IMR-90 (cell line): ENCODE measurements around the gene GPR161. TPM values are rescaled to one million over a fixed set of nuclear protein-coding genes. Genes with fewer than 3 reads are reported as not detected.

Source experiments
- ATAC-seq: fragments of 200-7000 bp; cut with Tn5 transposase; 2 replicates; pipeline ENCODE4 v1.9.1; 2020; ENCODE audit warnings: low read depth, mild to moderate bottlenecking, moderate library complexity
- BruUV-seq: library from RNA; stranded (reverse); fragments of 400-500 nt; replicated peaks from 2 replicates; lab custom pipeline; 2021; lab: Mats Ljungman, UMichigan
- CTCF ChIA-PET: fragments of 300-600 bp; formaldehyde crosslinking; extraction: SDS; loops from one replicate; lab custom pipeline; 2021; ENCODE audit warnings: antibody characterized with exemption; lab: Yijun Ruan, JAX
- POLR2A ChIA-PET: fragments of 300-600 bp; sonication (Branson Sonifier 250); formaldehyde crosslinking; loops from one replicate; lab custom pipeline; 2022; ENCODE audit warnings: antibody characterized with exemption; ENCODE audit not compliant: unreplicated experiment; lab: Charles Lee
- DNase-seq: peaks from one replicate; pipeline ENCODE4 v3.0.0; 2013
- H2AFZ ChIP-seq: replicated peaks from 2 replicates; pipeline ENCODE3; 2013; ENCODE audit warnings: low read length, mild to moderate bottlenecking; ENCODE audit not compliant: poor library complexity
- H2AK5ac ChIP-seq: 2 replicates; pipeline ENCODE4 v1.6.1; 2013; ENCODE audit warnings: low read depth, low read length, inconsistent platforms
- H2AK9ac ChIP-seq: replicated peaks from 2 replicates; pipeline ENCODE3; 2013; ENCODE audit warnings: mild to moderate bottlenecking, low read depth, low read length, moderate library complexity; ENCODE audit not compliant: poor library complexity
- H2BK120ac ChIP-seq: 2 replicates; pipeline ENCODE4 v1.6.1; 2013; ENCODE audit warnings: low read depth, low read length, inconsistent platforms
- H2BK15ac ChIP-seq: 3 replicates; pipeline ENCODE4 v1.6.1; 2013; ENCODE audit warnings: low read depth, low read length, inconsistent platforms
- H2BK20ac ChIP-seq: 2 replicates; pipeline ENCODE4 v1.6.1; 2013; ENCODE audit warnings: low read depth, mild to moderate bottlenecking, inconsistent platforms, low read length, moderate library complexity
- H2BK5ac ChIP-seq: 2 replicates; pipeline ENCODE4 v1.6.1; 2013; ENCODE audit warnings: mild to moderate bottlenecking, low read depth, low read length, inconsistent platforms; ENCODE audit not compliant: poor library complexity, severe bottlenecking
- H3K14ac ChIP-seq: replicated peaks from 2 replicates; pipeline ENCODE4 v1.6.1; 2013; ENCODE audit warnings: low read depth, low read length, inconsistent platforms
- H3K18ac ChIP-seq: 2 replicates; pipeline ENCODE4 v1.6.1; 2013; ENCODE audit warnings: low read depth, low read length, control low read depth
- H3K23ac ChIP-seq: 2 replicates; pipeline ENCODE4 v1.6.1; 2013; ENCODE audit warnings: low read depth, low read length, inconsistent platforms
- H3K27ac ChIP-seq: 2 replicates; pipeline ENCODE4 v1.5.1; 2013; ENCODE audit warnings: mild to moderate bottlenecking, control low read depth, low read length; ENCODE audit not compliant: insufficient read depth
- H3K27me3 ChIP-seq: 2 replicates; pipeline ENCODE4 v1.6.1; 2013; ENCODE audit warnings: low read length; ENCODE audit not compliant: control insufficient read depth, insufficient read depth
- H3K36me3 ChIP-seq: 2 replicates; pipeline ENCODE4 v1.6.1; 2013; ENCODE audit warnings: low read length, mixed read lengths; ENCODE audit not compliant: control insufficient read depth, insufficient read depth
- H3K4ac ChIP-seq: 2 replicates; pipeline ENCODE4 v1.6.1; 2013; ENCODE audit warnings: low read depth, low read length, inconsistent platforms
- H3K4me1 ChIP-seq: 2 replicates; pipeline ENCODE4 v1.6.1; 2013; ENCODE audit warnings: low read length, mixed read lengths; ENCODE audit not compliant: control insufficient read depth, insufficient read depth
- H3K4me2 ChIP-seq: 2 replicates; pipeline ENCODE4 v1.6.1; 2013; ENCODE audit warnings: low read depth, mild to moderate bottlenecking, control low read depth, low read length, moderate library complexity
- H3K4me3 ChIP-seq: 2 replicates; pipeline ENCODE4 v1.5.1; 2013; ENCODE audit warnings: low read depth, mild to moderate bottlenecking, control low read depth, low read length, moderate library complexity; ENCODE audit not compliant: insufficient read depth
- H3K56ac ChIP-seq: 2 replicates; pipeline ENCODE4 v1.6.1; 2013; ENCODE audit warnings: low read length, inconsistent platforms; ENCODE audit not compliant: insufficient read depth; ENCODE audit errors: extremely low read depth
- H3K79me1 ChIP-seq, 2 experiments: 2 replicates each; pipeline ENCODE4 v1.6.1; 2013; ENCODE audit warnings: low read length in 2 of 2, inconsistent platforms in 1 of 2, low read depth in 1 of 2
- H3K9ac ChIP-seq: 2 replicates; pipeline ENCODE4 v1.6.1; 2013; ENCODE audit warnings: low read depth, low read length, control low read depth
- H3K9me1 ChIP-seq: 2 replicates; pipeline ENCODE4 v1.6.1; 2013; ENCODE audit warnings: low read length, inconsistent platforms; ENCODE audit not compliant: insufficient read depth
- H3K9me3 ChIP-seq: 2 replicates; pipeline ENCODE4 v1.6.1; 2013; ENCODE audit warnings: low read length; ENCODE audit not compliant: control insufficient read depth, insufficient read depth
- H4K20me1 ChIP-seq: 2 replicates; pipeline ENCODE4 v1.6.1; 2013; ENCODE audit warnings: low read length, inconsistent platforms; ENCODE audit not compliant: insufficient read depth
- H4K5ac ChIP-seq: 2 replicates; pipeline ENCODE4 v1.6.1; 2013; ENCODE audit warnings: mild to moderate bottlenecking, low read depth, low read length, control low read depth
- H4K8ac ChIP-seq, 2 experiments: 2 replicates each; pipeline ENCODE4 v1.6.1; 2013; ENCODE audit warnings: low read depth in 2 of 2, low read length in 2 of 2, control low read depth in 1 of 2, inconsistent platforms in 1 of 2
- H4K91ac ChIP-seq: 2 replicates; pipeline ENCODE4 v1.6.1; 2013; ENCODE audit warnings: low read depth, low read length, inconsistent platforms; ENCODE audit not compliant: insufficient read depth
- FOS ChIP-seq: fragments of 150-350 bp; IDR thresholded peaks from 2 replicates; pipeline ENCODE4 v1.6.1; 2016; ENCODE audit warnings: low read depth, low read length
- MAFK ChIP-seq: IDR thresholded peaks from 2 replicates; pipeline ENCODE4 v1.6.1; 2012; ENCODE audit warnings: low read depth, low read length, improper control_type of control experiment
- POLR2A ChIP-seq: IDR thresholded peaks from 2 replicates; pipeline ENCODE4 v1.6.1; 2012; ENCODE audit warnings: mild to moderate bottlenecking, low read depth, low read length
- RFX5 ChIP-seq: IDR thresholded peaks from 2 replicates; pipeline ENCODE4 v1.8.0; 2012; ENCODE audit warnings: low read depth, mild to moderate bottlenecking, low read length, moderate library complexity
- dilution Hi-C: fragments of 300-500 bp; cut with HindIII; formaldehyde crosslinking; loops from one replicate; pipeline ENCODE4 v1.14.3; 2018; ENCODE audit warnings: low sequenced_read_pairs; ENCODE audit not compliant: unreplicated experiment
- in situ Hi-C: fragments of 300-500 bp; cut with MboI; formaldehyde crosslinking; loops from 3 replicates; pipeline ENCODE4 v1.14.3; 2019; ENCODE audit warnings: low sequenced_read_pairs, inconsistent platforms, mixed read lengths
- intact Hi-C: fragments of 100-400 bp; cut with micrococcal nuclease; formaldehyde crosslinking; loops from 2 replicates; pipeline ENCODE4 v1.10.0; 2022
- polyA plus RNA-seq, 3 experiments: library from polyadenylated mRNA; depleted of rRNA; stranded (reverse); fragments of >200 nt; gene quantifications; 2 replicates each; pipeline ENCODE4 v1.2.3, GENCODE V29; 2012; ENCODE audit warnings: low replicate concordance in 1 of 3
- total RNA-seq: library from RNA; depleted of rRNA; stranded (reverse); fragments of >200 nt; gene quantifications from 2 replicates; pipeline ENCODE4 v1.2.3, GENCODE V29; 2012

The GPR161 gene
- total and polyA plus RNA-seq, 2 of the 4 experiments (the other 2 are of a cell fraction) = 12.5 to 13.3 TPM

- no peak overlapping the region for H2AK9ac ChIP-seq
- no peak overlapping the region for H3K4me3 ChIP-seq
- no peak overlapping the region for H3K14ac ChIP-seq
- no peak overlapping the region for H4K91ac ChIP-seq
- H3K9me3 ChIP-seq = no peaks in the 10 kb centered on the region
- H3K36me3 ChIP-seq = peaks cover 20% of the 10 kb centered on the region
- POLR2A ChIA-PET = no interaction called here
- DNase-seq = peak; percentile 65
- no peak overlapping the region for H4K8ac ChIP-seq
- no peak overlapping the region for H2BK20ac ChIP-seq
- H3K4me1 ChIP-seq = peaks cover 9% of the 10 kb centered on the region; the same call in 1 of the 2 replicates
- no peaks in the 10 kb centered on the region for H3K27me3 ChIP-seq
- H3K4me2 ChIP-seq = no peak overlapping the region
- peak overlapping the region; percentile 71 for H2BK5ac ChIP-seq
- TF ChIP-seq POLR2A (no peak), MAFK (0 out of 2 replicates have a peak, but pooled peaks have one; percentile 17), RFX5 (no peak), FOS (no peak)
- no peak overlapping the region for H3K56ac ChIP-seq
- no peak overlapping the region for H3K9ac ChIP-seq
- H3K18ac ChIP-seq = no peak overlapping the region
- no peak overlapping the region for H2AK5ac ChIP-seq
- CTCF ChIA-PET = no interaction called here
- no TSS peak for BruUV-seq
- no peak overlapping the region for H3K27ac ChIP-seq
- no peak overlapping the region for H2AFZ ChIP-seq
- no peak overlapping the region for H3K23ac ChIP-seq
- in situ Hi-C loops = loop anchor here (10.0 kb wide), 1 partner anchor 365 kb away; no protein-coding TSS in a partner anchor
- ATAC-seq = peak; percentile 28
- no peak overlapping the region for H4K5ac ChIP-seq
- H4K20me1 ChIP-seq = peaks cover 19% of the 10 kb centered on the region; the same call in 1 of the 2 replicates
- H2BK15ac ChIP-seq = no peak overlapping the region
- no peak overlapping the region for H3K4ac ChIP-seq
- H2BK120ac ChIP-seq = no peak overlapping the region
- intact Hi-C loops = loop anchor here (5.0 kb wide), 3 partner anchors 58 to 287 kb away; partner anchors contain the start of genes DCAF6, GPR161 and MPC2
- dilution Hi-C loops = no loop called here
- H3K79me1 ChIP-seq = peaks cover 0 to 46% of the 10 kb centered on the region in 2 experiments; a peak in 2 of 4 replicates
- H3K9me1 ChIP-seq = peaks cover 14% of the 10 kb centered on the region
These were observed 57.0 kb downstream of the GPR161 start for GRCh38 chr1:168079761-168080160.
